DND-41 (cell line): Measurements from ENCODE around the gene USP10.

Experiments
- EZH2 ChIP-seq: IDR thresholded peaks from 3 replicates; pipeline ENCODE4 v1.6.1; 2012; ENCODE audit warnings: borderline replicate concordance, low read depth, mild to moderate bottlenecking, moderate library complexity, low read length, inconsistent platforms; ENCODE audit not compliant: severe bottlenecking
- TF ChIP-seq, protein P1 (sequence below): IDR thresholded peaks from 2 replicates; pipeline ENCODE4 v1.5.1; 2012; ENCODE audit warnings: borderline replicate concordance, low read length, moderate library complexity, mild to moderate bottlenecking; ENCODE audit not compliant: poor library complexity, severe bottlenecking; ENCODE audit errors: extremely low read depth

DNA sequence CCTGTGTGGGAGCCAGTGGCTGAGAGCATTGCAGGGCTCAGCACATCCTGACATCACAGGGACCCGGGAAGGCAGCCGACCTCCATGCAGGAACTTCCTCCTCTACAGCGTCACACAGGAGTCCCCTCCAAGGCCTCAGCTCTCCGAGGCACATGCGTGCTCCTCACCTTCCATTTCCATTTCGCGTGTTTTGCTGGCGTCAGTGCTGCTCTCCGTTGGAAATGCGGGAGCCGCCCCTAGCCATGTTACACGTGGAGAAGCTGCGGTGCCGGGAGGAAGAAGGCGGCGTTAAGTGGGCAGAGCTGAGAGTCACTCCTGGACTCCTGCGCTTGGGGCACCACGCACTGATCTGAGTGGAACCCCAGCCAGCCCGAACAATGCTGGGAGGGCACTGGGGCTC is 94.8 kb downstream of the USP10 start:
- TF ChIP-seq, protein P1, sequence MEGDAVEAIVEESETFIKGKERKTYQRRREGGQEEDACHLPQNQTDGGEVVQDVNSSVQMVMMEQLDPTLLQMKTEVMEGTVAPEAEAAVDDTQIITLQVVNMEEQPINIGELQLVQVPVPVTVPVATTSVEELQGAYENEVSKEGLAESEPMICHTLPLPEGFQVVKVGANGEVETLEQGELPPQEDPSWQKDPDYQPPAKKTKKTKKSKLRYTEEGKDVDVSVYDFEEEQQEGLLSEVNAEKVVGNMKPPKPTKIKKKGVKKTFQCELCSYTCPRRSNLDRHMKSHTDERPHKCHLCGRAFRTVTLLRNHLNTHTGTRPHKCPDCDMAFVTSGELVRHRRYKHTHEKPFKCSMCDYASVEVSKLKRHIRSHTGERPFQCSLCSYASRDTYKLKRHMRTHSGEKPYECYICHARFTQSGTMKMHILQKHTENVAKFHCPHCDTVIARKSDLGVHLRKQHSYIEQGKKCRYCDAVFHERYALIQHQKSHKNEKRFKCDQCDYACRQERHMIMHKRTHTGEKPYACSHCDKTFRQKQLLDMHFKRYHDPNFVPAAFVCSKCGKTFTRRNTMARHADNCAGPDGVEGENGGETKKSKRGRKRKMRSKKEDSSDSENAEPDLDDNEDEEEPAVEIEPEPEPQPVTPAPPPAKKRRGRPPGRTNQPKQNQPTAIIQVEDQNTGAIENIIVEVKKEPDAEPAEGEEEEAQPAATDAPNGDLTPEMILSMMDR, result no peak
- TF ChIP-seq EZH2, result no peak
